Trophoblast cell (in vitro differentiated cells and primary cell): ENCODE measurements around the gene ANKRD13A.
A peak's percentile ranks its signal among the peaks of the same experiment; 100 is the strongest.

Experiments
- DNase-seq, 2 donors: peaks; one replicate each; pipeline ENCODE4 v3.0.0-alpha.2; 2016
- H2AFZ ChIP-seq: 2 replicates; pipeline ENCODE4 v1.6.1; 2013; ENCODE audit warnings: low read length, moderate library complexity, mild to moderate bottlenecking; ENCODE audit not compliant: insufficient read depth, poor library complexity
- H2AK5ac ChIP-seq: 2 replicates; pipeline ENCODE4 v1.6.1; 2013; ENCODE audit warnings: mild to moderate bottlenecking, low read length
- H2BK120ac ChIP-seq: 2 replicates; pipeline ENCODE4 v1.6.1; 2013; ENCODE audit warnings: low read length, mild to moderate bottlenecking, moderate library complexity; ENCODE audit not compliant: insufficient read depth, poor library complexity
- H2BK12ac ChIP-seq: 2 replicates; pipeline ENCODE4 v1.6.1; 2013; ENCODE audit warnings: mild to moderate bottlenecking, low read length, moderate library complexity
- H2BK5ac ChIP-seq: 2 replicates; pipeline ENCODE4 v1.6.1; 2013; ENCODE audit warnings: low read length, low read depth, moderate library complexity, mild to moderate bottlenecking; ENCODE audit not compliant: poor library complexity
- H3K14ac ChIP-seq: 2 replicates; pipeline ENCODE4 v1.6.1; 2013; ENCODE audit warnings: mild to moderate bottlenecking, low read length
- H3K18ac ChIP-seq: 2 replicates; pipeline ENCODE4 v1.6.1; 2013; ENCODE audit warnings: mild to moderate bottlenecking, low read length
- H3K23ac ChIP-seq: 2 replicates; pipeline ENCODE4 v1.6.1; 2013; ENCODE audit warnings: low read length
- H3K27ac ChIP-seq: 2 replicates; pipeline ENCODE4 v1.5.1; 2013; ENCODE audit warnings: low read depth, mild to moderate bottlenecking, inconsistent platforms, low read length, moderate library complexity
- H3K27me3 ChIP-seq: 2 replicates; pipeline ENCODE4 v1.6.1; 2013; ENCODE audit warnings: inconsistent platforms, mild to moderate bottlenecking, low read length, moderate library complexity; ENCODE audit not compliant: insufficient read depth
- H3K36me3 ChIP-seq, 2 experiments: 1 replicate in 1 of 2; 2 replicates in 1 of 2; pipeline ENCODE4 v1.6.1; 2013; ENCODE audit warnings: low read length in 2 of 2, mild to moderate bottlenecking in 2 of 2, moderate library complexity in 1 of 2; ENCODE audit not compliant: insufficient read depth in 2 of 2, control insufficient read depth in 1 of 2
- H3K4ac ChIP-seq: 2 replicates; pipeline ENCODE4 v1.6.1; 2013; ENCODE audit warnings: low read depth, mild to moderate bottlenecking, low read length, moderate library complexity
- H3K4me1 ChIP-seq, 2 experiments: 1 replicate in 1 of 2; 2 replicates in 1 of 2; pipeline ENCODE4 v1.6.1; 2013; ENCODE audit warnings: low read length in 2 of 2, mild to moderate bottlenecking in 2 of 2, moderate library complexity in 1 of 2; ENCODE audit not compliant: insufficient read depth in 2 of 2, control insufficient read depth in 1 of 2
- H3K4me2 ChIP-seq: 2 replicates; pipeline ENCODE4 v1.6.1; 2013; ENCODE audit warnings: inconsistent platforms, mild to moderate bottlenecking, low read length, moderate library complexity
- H3K4me3 ChIP-seq: 2 replicates; pipeline ENCODE4 v1.5.1; 2013; ENCODE audit warnings: mild to moderate bottlenecking, low read depth, low read length, inconsistent platforms
- H3K79me1 ChIP-seq: one replicate; pipeline ENCODE4 v1.6.1; 2013; ENCODE audit warnings: low read length
- H3K79me2 ChIP-seq: 2 replicates; pipeline ENCODE4 v1.6.1; 2013; ENCODE audit warnings: low read length, mild to moderate bottlenecking; ENCODE audit not compliant: control insufficient read depth, insufficient read depth, poor library complexity
- H3K9ac ChIP-seq: 2 replicates; pipeline ENCODE4 v1.6.1; 2013; ENCODE audit warnings: mild to moderate bottlenecking, low read length
- H3K9me3 ChIP-seq: 2 replicates; pipeline ENCODE4 v1.6.1; 2013; ENCODE audit warnings: low read depth, mild to moderate bottlenecking, control low read depth, inconsistent platforms, low read length; ENCODE audit not compliant: insufficient read depth
- H4K12ac ChIP-seq: 2 replicates; pipeline ENCODE4 v1.6.1; 2013; ENCODE audit warnings: low read depth, mild to moderate bottlenecking, low read length, moderate library complexity
- H4K8ac ChIP-seq: 2 replicates; pipeline ENCODE4 v1.6.1; 2013; ENCODE audit warnings: low read depth, mild to moderate bottlenecking, low read length, moderate library complexity
- H4K91ac ChIP-seq: one replicate; pipeline ENCODE4 v1.6.1; 2013; ENCODE audit warnings: low read depth, mild to moderate bottlenecking, low read length, moderate library complexity
- WGBS: extraction: QIAGEN DNeasy Blood & Tissue Kit; methylation state at CpG from one replicate; pipeline ENCODE4 v1.1.7; 2013; ENCODE audit warnings: missing lambda C conversion rate; ENCODE audit not compliant: insufficient read length, insufficient coverage; ENCODE audit errors: extremely low coverage; 5-methylcytosine and 5-hydroxymethylcytosine counted together

Gene ANKRD13A

GRCh38 chr12:110020956-110021355, 21.7 kb downstream of the ANKRD13A start:
- H2AFZ ChIP-seq: no peak overlapping the region
- no peak overlapping the region for H2BK5ac ChIP-seq
- peaks cover 13 to 21% of the 10 kb centered on the region in 2 experiments for H3K36me3 ChIP-seq
- no peak overlapping the region for H3K27ac ChIP-seq
- no peaks in the 10 kb centered on the region for H3K27me3 ChIP-seq
- no peak overlapping the region for H4K91ac ChIP-seq
- H3K4ac ChIP-seq: no peak overlapping the region
- no peak overlapping the region for H3K23ac ChIP-seq
- H3K9ac ChIP-seq: no peak overlapping the region
- H3K14ac ChIP-seq: no peak overlapping the region
- no peak overlapping the region for H2BK120ac ChIP-seq
- H3K9me3 ChIP-seq: no peaks in the 10 kb centered on the region
- no peaks in the 10 kb centered on the region for H3K79me2 ChIP-seq
- H4K12ac ChIP-seq: no peak overlapping the region
- no peak overlapping the region for H3K18ac ChIP-seq
- no peak overlapping the region for H2BK12ac ChIP-seq
- H4K8ac ChIP-seq: no peak overlapping the region
- H3K4me3 ChIP-seq: no peak overlapping the region
- H3K79me1 ChIP-seq: no peaks in the 10 kb centered on the region
- no peak for DNase-seq
- H3K4me1 ChIP-seq: no peaks in the 10 kb centered on the region
- H2AK5ac ChIP-seq: no peak overlapping the region
- no peak overlapping the region for H3K4me2 ChIP-seq
- no CpG with 5 or more reads among the region's 4 CpGs for WGBS

DNA sequence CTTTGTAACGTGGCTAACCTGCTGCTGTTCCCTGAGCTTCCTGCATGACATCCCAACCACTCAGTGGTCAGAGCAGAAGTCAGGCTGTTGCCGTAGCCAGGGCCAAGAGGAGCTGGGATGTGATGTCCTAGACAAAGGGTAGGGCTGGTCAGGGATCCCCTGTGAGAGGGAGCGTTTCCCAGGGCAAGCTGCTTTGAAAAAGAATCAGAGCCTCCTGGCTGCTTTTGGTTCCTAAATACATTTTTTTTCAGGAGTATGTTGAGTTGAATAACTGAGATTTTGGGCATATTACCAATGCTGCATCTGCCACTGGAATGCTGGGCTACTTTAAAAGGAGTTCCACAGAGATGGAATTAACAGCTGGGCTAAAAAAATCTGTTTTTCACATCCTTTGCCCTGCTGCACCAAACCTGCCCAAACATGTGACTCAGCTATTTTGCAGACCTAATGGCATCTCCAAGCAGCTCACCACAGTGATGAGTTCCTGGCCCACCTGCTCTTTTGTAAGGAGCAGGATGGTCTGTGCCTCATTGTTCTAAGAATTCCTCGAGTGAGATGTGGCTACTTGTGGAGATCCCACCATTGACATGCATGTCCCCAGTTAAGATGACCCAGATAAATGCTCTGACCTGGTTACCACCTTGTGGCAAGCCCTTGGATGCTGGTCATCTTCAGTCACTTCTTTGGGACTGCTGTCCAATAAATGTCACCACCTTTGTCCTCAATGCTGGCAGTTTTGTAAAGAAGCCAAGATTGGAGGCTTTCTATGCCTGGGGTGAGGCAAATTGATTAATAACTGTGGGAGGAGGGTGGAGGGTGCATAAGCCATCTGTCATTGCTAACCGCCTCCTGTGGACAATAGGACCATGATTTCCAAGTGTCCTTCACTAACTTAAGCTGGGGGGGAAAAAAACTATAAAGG, 24.1 kb downstream of the ANKRD13A start:
- no peak overlapping the region for H3K14ac ChIP-seq
- H3K27me3 ChIP-seq: no peaks in the 10 kb centered on the region
- H4K91ac ChIP-seq: no peak overlapping the region
- H3K79me2 ChIP-seq: no peaks in the 10 kb centered on the region
- H3K36me3 ChIP-seq: peaks cover 9 to 25% of the 10 kb centered on the region in 2 experiments
- no peaks in the 10 kb centered on the region for H3K4me1 ChIP-seq
- H3K4ac ChIP-seq: no peak overlapping the region
- H3K23ac ChIP-seq: no peak overlapping the region
- no peak overlapping the region for H2BK5ac ChIP-seq
- DNase-seq: peak in 1 of 2 donors; percentile 63
- no peak overlapping the region for H3K18ac ChIP-seq
- H3K4me3 ChIP-seq: no peak overlapping the region
- no peak overlapping the region for H2AK5ac ChIP-seq
- H4K8ac ChIP-seq: no peak overlapping the region
- H3K9me3 ChIP-seq: no peaks in the 10 kb centered on the region
- no peak overlapping the region for H3K27ac ChIP-seq
- H3K9ac ChIP-seq: no peak overlapping the region
- no CpG with 5 or more reads among the region's 5 CpGs for WGBS
- no peak overlapping the region for H2AFZ ChIP-seq
- no peak overlapping the region for H4K12ac ChIP-seq
- no peak overlapping the region for H2BK120ac ChIP-seq
- no peak overlapping the region for H3K4me2 ChIP-seq
- H2BK12ac ChIP-seq: no peak overlapping the region
- H3K79me1 ChIP-seq: no peaks in the 10 kb centered on the region

- H3K4me2 ChIP-seq: no peak overlapping the region
- no peak overlapping the region for H3K4ac ChIP-seq
- H3K79me2 ChIP-seq: no peaks in the 10 kb centered on the region
- no CpG with 5 or more reads among the region's 2 CpGs for WGBS
- H3K27ac ChIP-seq: no peak overlapping the region
- no peak overlapping the region for H3K23ac ChIP-seq
- H4K12ac ChIP-seq: no peak overlapping the region
- H2AFZ ChIP-seq: no peak overlapping the region
- H3K36me3 ChIP-seq: peaks cover 10 to 22% of the 10 kb centered on the region in 2 experiments
- no peak for DNase-seq
- H4K8ac ChIP-seq: no peak overlapping the region
- H3K9ac ChIP-seq: no peak overlapping the region
- H4K91ac ChIP-seq: no peak overlapping the region
- no peak overlapping the region for H2BK12ac ChIP-seq
- no peak overlapping the region for H2AK5ac ChIP-seq
- H3K27me3 ChIP-seq: no peaks in the 10 kb centered on the region
- no peak overlapping the region for H2BK120ac ChIP-seq
- H3K4me3 ChIP-seq: no peak overlapping the region
- H3K18ac ChIP-seq: no peak overlapping the region
- H2BK5ac ChIP-seq: no peak overlapping the region
- no peak overlapping the region for H3K14ac ChIP-seq
- no peaks in the 10 kb centered on the region for H3K9me3 ChIP-seq
- no peaks in the 10 kb centered on the region for H3K79me1 ChIP-seq
- H3K4me1 ChIP-seq: no peaks in the 10 kb centered on the region
Observed at GRCh38 chr12:110024051-110024450, 24.8 kb downstream of the ANKRD13A start.

DNA sequence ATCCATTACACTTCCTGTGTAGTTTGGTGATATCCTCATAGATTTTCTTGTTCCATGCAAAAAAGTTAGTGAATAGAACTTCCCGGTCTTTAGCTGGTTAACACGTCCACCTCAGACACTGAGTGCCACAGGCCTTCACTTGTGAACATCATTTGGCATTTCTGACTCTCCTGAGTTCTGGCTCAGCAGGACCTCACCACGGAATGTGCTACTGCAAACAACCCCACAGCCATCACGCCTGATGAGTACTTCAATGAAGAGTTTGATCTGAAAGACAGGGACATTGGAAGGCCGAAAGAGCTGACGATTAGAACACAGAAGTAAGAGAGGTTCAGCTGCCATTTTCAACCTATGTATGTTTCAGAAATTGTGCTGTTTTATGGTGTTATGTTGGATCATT, 29.1 kb downstream of the ANKRD13A start:
- H3K14ac ChIP-seq: no peak overlapping the region
- no peak overlapping the region for H3K23ac ChIP-seq
- WGBS: no CpG with 5 or more reads among the region's 6 CpGs
- no peak overlapping the region for H3K4ac ChIP-seq
- no peak overlapping the region for H3K4me3 ChIP-seq
- H4K12ac ChIP-seq: no peak overlapping the region
- H3K36me3 ChIP-seq: peaks cover 6 to 14% of the 10 kb centered on the region in 2 experiments
- H2BK120ac ChIP-seq: no peak overlapping the region
- no peak for DNase-seq
- H3K27ac ChIP-seq: no peak overlapping the region
- H4K8ac ChIP-seq: no peak overlapping the region
- H3K4me2 ChIP-seq: no peak overlapping the region
- no peak overlapping the region for H2BK12ac ChIP-seq
- H3K79me2 ChIP-seq: no peaks in the 10 kb centered on the region
- no peak overlapping the region for H2AK5ac ChIP-seq
- no peaks in the 10 kb centered on the region for H3K9me3 ChIP-seq
- no peak overlapping the region for H3K18ac ChIP-seq
- no peaks in the 10 kb centered on the region for H3K79me1 ChIP-seq
- H2BK5ac ChIP-seq: no peak overlapping the region
- no peaks in the 10 kb centered on the region for H3K4me1 ChIP-seq
- no peak overlapping the region for H4K91ac ChIP-seq
- H3K9ac ChIP-seq: no peak overlapping the region
- no peaks in the 10 kb centered on the region for H3K27me3 ChIP-seq
- no peak overlapping the region for H2AFZ ChIP-seq
